H9 (cell line): ENCODE data around the gene KCNAB1. TPM values are rescaled to one million over a fixed set of nuclear protein-coding genes. Genes with fewer than 3 reads are reported as not detected.

ENCODE experiments used
- DNase-seq: peaks from one replicate; pipeline ENCODE4 v3.0.0-alpha.2; 2017
- H2AFZ ChIP-seq: one replicate; pipeline ENCODE4 v1.6.1; 2013; ENCODE audit warnings: mild to moderate bottlenecking, low read length, control low read depth, moderate library complexity
- H2AK5ac ChIP-seq: 2 replicates; pipeline ENCODE4 v1.6.1; 2013; ENCODE audit warnings: low read length, control low read depth, mixed read lengths; ENCODE audit not compliant: insufficient read length
- H2BK120ac ChIP-seq: one replicate; pipeline ENCODE4 v1.6.1; 2013; ENCODE audit warnings: low read depth, mild to moderate bottlenecking, low read length, control low read depth, inconsistent platforms; ENCODE audit not compliant: poor library complexity, severe bottlenecking
- H2BK12ac ChIP-seq: 2 replicates; pipeline ENCODE4 v1.6.1; 2013; ENCODE audit warnings: low read length, control low read depth, mixed read lengths, low read depth; ENCODE audit not compliant: insufficient read length
- H2BK15ac ChIP-seq: 2 replicates; pipeline ENCODE4 v1.6.1; 2013; ENCODE audit warnings: low read depth, low read length, control low read depth
- H2BK20ac ChIP-seq: one replicate; pipeline ENCODE4 v1.6.1; 2013; ENCODE audit warnings: low read depth, mild to moderate bottlenecking, low read length, control low read depth, inconsistent platforms; ENCODE audit not compliant: poor library complexity, severe bottlenecking
- H2BK5ac ChIP-seq: 2 replicates; pipeline ENCODE4 v1.6.1; 2013; ENCODE audit warnings: low read length, control low read depth, mixed read lengths; ENCODE audit not compliant: insufficient read length
- H3K14ac ChIP-seq: 2 replicates; pipeline ENCODE4 v1.6.1; 2013; ENCODE audit warnings: low read length, control low read depth; ENCODE audit not compliant: insufficient read depth
- H3K18ac ChIP-seq: 2 replicates; pipeline ENCODE4 v1.6.1; 2013; ENCODE audit warnings: low read depth, mild to moderate bottlenecking, mixed read lengths, low read length, control low read depth; ENCODE audit not compliant: insufficient read length
- H3K23ac ChIP-seq: 2 replicates; pipeline ENCODE4 v1.6.1; 2013; ENCODE audit warnings: low read length, control low read depth, mixed read lengths, low read depth; ENCODE audit not compliant: insufficient read length
- H3K23me2 ChIP-seq: 2 replicates; pipeline ENCODE4 v1.6.1; 2013; ENCODE audit warnings: low read depth, mild to moderate bottlenecking, mixed read lengths, low read length, control low read depth; ENCODE audit not compliant: insufficient read length, poor library complexity, severe bottlenecking
- H3K27ac ChIP-seq: 2 replicates; pipeline ENCODE4 v1.5.1; 2013; ENCODE audit warnings: low read length, control low read depth, mixed read lengths, low read depth; ENCODE audit not compliant: insufficient read length
- H3K27me3 ChIP-seq: 2 replicates; pipeline ENCODE4 v1.6.1; 2013; ENCODE audit warnings: low read length, control low read depth, inconsistent platforms; ENCODE audit not compliant: insufficient read depth
- H3K4ac ChIP-seq: 2 replicates; pipeline ENCODE4 v1.6.1; 2013; ENCODE audit warnings: low read depth, mild to moderate bottlenecking, control low read depth, inconsistent platforms, low read length, moderate library complexity
- H3K4me1 ChIP-seq: 2 replicates; pipeline ENCODE4 v1.6.1; 2013; ENCODE audit warnings: low read length, control low read depth, inconsistent platforms; ENCODE audit not compliant: insufficient read depth
- H3K4me2 ChIP-seq: 2 replicates; pipeline ENCODE4 v1.6.1; 2013; ENCODE audit warnings: low read length, control low read depth, mixed read lengths; ENCODE audit not compliant: insufficient read length, insufficient read depth
- H3K56ac ChIP-seq: 2 replicates; pipeline ENCODE4 v1.6.1; 2013; ENCODE audit warnings: low read depth, mild to moderate bottlenecking, mixed read lengths, low read length, control low read depth; ENCODE audit not compliant: insufficient read length
- H3K79me1 ChIP-seq: 2 replicates; pipeline ENCODE4 v1.6.1; 2013; ENCODE audit warnings: low read depth, mild to moderate bottlenecking, moderate library complexity, low read length, control low read depth, inconsistent platforms; ENCODE audit not compliant: insufficient read depth, poor library complexity, severe bottlenecking
- H3K79me2 ChIP-seq: 2 replicates; pipeline ENCODE4 v1.6.1; 2013; ENCODE audit warnings: low read length, control low read depth, inconsistent platforms; ENCODE audit not compliant: insufficient read depth
- H3K9ac ChIP-seq: 2 replicates; pipeline ENCODE4 v1.6.1; 2013; ENCODE audit warnings: low read length, control low read depth, mixed read lengths; ENCODE audit not compliant: insufficient read length; ENCODE audit errors: extremely low read depth
- H3K9me3 ChIP-seq: one replicate; pipeline ENCODE4 v1.6.1; 2013; ENCODE audit warnings: low read depth, low read length, inconsistent platforms; ENCODE audit not compliant: control insufficient read depth
- H3T11ph ChIP-seq: one replicate; pipeline ENCODE4 v1.6.1; 2013; ENCODE audit warnings: mild to moderate bottlenecking, low read length, control low read depth, inconsistent platforms
- H4K20me1 ChIP-seq: one replicate; pipeline ENCODE4 v1.6.1; 2013; ENCODE audit not compliant: control insufficient read depth, insufficient read length, insufficient read depth
- H4K5ac ChIP-seq: 2 replicates; pipeline ENCODE4 v1.6.1; 2013; ENCODE audit warnings: low read depth, mild to moderate bottlenecking, mixed read lengths, low read length, control low read depth; ENCODE audit not compliant: insufficient read length
- H4K8ac ChIP-seq: replicated peaks from 2 replicates; pipeline ENCODE4 v1.6.1; 2013; ENCODE audit warnings: low read length, control low read depth, mixed read lengths, low read depth; ENCODE audit not compliant: insufficient read length
- H4K91ac ChIP-seq: 2 replicates; pipeline ENCODE4 v1.6.1; 2013; ENCODE audit warnings: low read depth, mild to moderate bottlenecking, moderate library complexity, mixed read lengths, low read length, control low read depth; ENCODE audit not compliant: insufficient read length
- H3K27ac Mint-ChIP-seq, 3 experiments: 2 replicates in 2 of 3; 3 replicates in 1 of 3; pipeline ENCODE4 v1.8.0; 2020 to 2021; ENCODE audit warnings: mixed read lengths in 3 of 3, mild to moderate bottlenecking in 1 of 3, moderate library complexity in 1 of 3
- H3K27me3 Mint-ChIP-seq: 2 replicates; pipeline ENCODE4 v1.8.0; 2021; ENCODE audit warnings: low read depth, mild to moderate bottlenecking, moderate library complexity, mixed read lengths
- H3K36me3 Mint-ChIP-seq, 3 experiments: 2 replicates in 2 of 3; 3 replicates in 1 of 3; pipeline ENCODE4 v1.8.0; 2020 to 2021; ENCODE audit warnings: low read depth in 3 of 3, mixed read lengths in 3 of 3; ENCODE audit not compliant: insufficient read depth in 1 of 3
- H3K4me1 Mint-ChIP-seq, 2 experiments: 2 replicates each; pipeline ENCODE4 v1.8.0; 2020; ENCODE audit warnings: mixed read lengths in 2 of 2
- H3K4me3 Mint-ChIP-seq, 2 experiments: 2 replicates in 1 of 2; 3 replicates in 1 of 2; pipeline ENCODE4 v1.8.0; 2020 to 2021; ENCODE audit warnings: mild to moderate bottlenecking in 2 of 2, mixed read lengths in 2 of 2, moderate library complexity in 1 of 2
- H3K9me3 Mint-ChIP-seq, 2 experiments: 2 replicates in 1 of 2; 3 replicates in 1 of 2; pipeline ENCODE4 v1.8.0; 2020; ENCODE audit warnings: mild to moderate bottlenecking in 2 of 2, mixed read lengths in 2 of 2, moderate library complexity in 1 of 2
- CTCF ChIP-seq: fragments of 200-600 bp; sonication (generic); conservative IDR thresholded peaks from 3 replicates; pipeline ENCODE4 v1.8.0; 2021; ENCODE audit warnings: antibody characterized with exemption, mild to moderate bottlenecking
- WGBS: extraction: QIAGEN DNeasy Blood & Tissue Kit; methylation state at CpG from one replicate; pipeline ENCODE4 v1.1.7; 2013; ENCODE audit warnings: missing lambda C conversion rate, low lambda C conversion rate, mixed read lengths; ENCODE audit not compliant: insufficient read length; ENCODE audit errors: extremely low coverage; 5-methylcytosine and 5-hydroxymethylcytosine counted together
- total RNA-seq: library from RNA; stranded (reverse); gene quantifications from 2 replicates; pipeline ENCODE4 v1.2.1, GENCODE V29; 2021

Gene KCNAB1
- total RNA-seq, 1 experiment from 2014 or later, result 3.7 TPM

- Mint-ChIP-seq H3K9me3 (no peaks in the 10 kb centered on the region; a peak in 1 of 5 replicates), H3K4me1 (peaks cover 45 to 49% of the 10 kb centered on the region in 2 experiments)
- no peak overlapping the region for H2AFZ ChIP-seq
These were observed 344.8 kb downstream of the KCNAB1 start for GRCh38 chr3:156465194-156465593.

More at GRCh38 chr3:156465194-156465593, 344.8 kb downstream of the KCNAB1 start:
- Histone ChIP-seq H3K27me3 (no peaks in the 10 kb centered on the region), H3K4me2 (no peak overlapping the region), H4K91ac (no peak overlapping the region), H3K23me2 (no peaks in the 10 kb centered on the region), H3K18ac (no peak overlapping the region), H3T11ph (no peak overlapping the region), H3K4me1 (peaks cover 9% of the 10 kb centered on the region; the same call in 1 of the 2 replicates), H3K79me2 (no peaks in the 10 kb centered on the region), H2BK15ac (no peak overlapping the region), H4K5ac (no peak overlapping the region), H3K56ac (no peak overlapping the region), H3K9me3 (no peaks in the 10 kb centered on the region), H3K9ac (no peak overlapping the region), H3K4ac (no peak overlapping the region), H3K23ac (no peak overlapping the region), H2BK5ac (no peak overlapping the region), H2BK20ac (no peak overlapping the region), H4K8ac (no peak overlapping the region), H2BK120ac (no peak overlapping the region), H2BK12ac (no peak overlapping the region), H3K14ac (no peak overlapping the region), H4K20me1 (no peaks in the 10 kb centered on the region), H2AK5ac (no peak overlapping the region), H3K79me1 (no peaks in the 10 kb centered on the region), H3K27ac (no peak overlapping the region)
- Mint-ChIP-seq H3K27ac (0 out of 7 replicates have a peak overlapping the region, but pooled peaks of 2 of the 3 experiments have one; percentile 9 to 39), H3K27me3 (no peaks in the 10 kb centered on the region), H3K4me3 (no peak overlapping the region), H3K36me3 (no peaks in the 10 kb centered on the region)
- WGBS, result no CpG with 5 or more reads among the region's 3 CpGs
- DNase-seq, result no peak
- TF ChIP-seq CTCF, result no peak
